ENCODE measurements around the gene RASIP1.
"Not testable (repeated sequence)": the region's sequence is repeated elsewhere in the genome, so short reads cannot be mapped to it uniquely, and the experiment has no call there.

RASIP1 gene

DNA sequence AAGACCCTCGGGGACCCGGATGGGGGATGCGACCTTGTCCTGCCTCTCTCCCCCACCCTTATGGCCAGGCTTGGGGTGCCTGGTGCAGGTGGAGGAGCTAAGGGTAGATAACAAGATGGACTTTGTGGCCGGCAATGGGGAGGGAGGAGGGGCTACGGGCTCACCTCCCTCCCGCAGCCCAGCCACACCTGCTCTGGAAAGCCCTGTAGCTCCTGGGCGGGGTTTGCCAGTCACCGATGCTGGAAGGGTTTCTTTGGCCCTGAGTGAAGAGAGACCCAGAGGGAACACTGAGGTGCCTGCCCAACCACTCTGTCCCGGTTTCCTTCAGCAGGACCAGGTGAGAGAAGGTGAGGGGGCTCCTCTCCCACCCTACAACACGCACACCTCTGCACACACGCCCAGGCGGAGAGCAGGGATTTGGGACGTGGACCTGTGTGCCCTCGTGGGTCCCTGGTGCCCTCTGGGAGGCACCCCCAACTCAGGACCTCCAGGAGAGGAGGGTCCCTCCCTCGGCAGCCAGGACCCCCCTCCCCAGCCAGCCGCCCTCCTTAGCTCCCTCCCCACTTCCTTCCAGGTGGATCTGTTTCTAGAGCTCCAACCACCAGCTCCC lies 44.6 kb downstream of the RASIP1 start, which contains the start of gene FUT2:
TSS of gene FUT2 (plus strand) at position 229 of the 610 bp plus-strand sequence. CDS start 6,986 bp downstream, outside the sequence.
- H3K9ac ChIP-seq (ENCODE audit: low read depth, low read length), result no peak within 1 kb of the TSS
- H3K9me3 ChIP-seq (replicated peaks; ENCODE audit: low read length), result no peaks in the 10 kb centered on the region
- peak within 1 kb of the TSS; percentile 45 for H3K4me2 ChIP-seq (ENCODE audit: low read length)
- peaks cover 17% of the 10 kb centered on the region for H3K4me1 ChIP-seq (ENCODE audit: control insufficient read depth, insufficient read depth, low read length)
- peaks cover 13% of the 10 kb centered on the region for H3K27me3 ChIP-seq (ENCODE audit: control insufficient read depth, insufficient read depth, low read length)
- no peak within 1 kb of the TSS for H3K4me3 ChIP-seq (ENCODE audit: low read length)
- H3K36me3 ChIP-seq (ENCODE audit: insufficient read depth, low read length), result no peaks in the 10 kb centered on the region

GRCh38 chr19:48693629-48694028 lies 46.8 kb downstream of the RASIP1 start:
- not testable (repeated sequence) for H3K4me3 ChIP-seq (ENCODE audit: low read length); H3K36me3 ChIP-seq (ENCODE audit: insufficient read depth, low read length); H3K9ac ChIP-seq (ENCODE audit: low read depth, low read length); H3K4me2 ChIP-seq (ENCODE audit: low read length); H3K9me3 ChIP-seq (replicated peaks; ENCODE audit: low read length)
- Histone ChIP-seq H3K27me3 (ENCODE audit: control insufficient read depth, insufficient read depth, low read length) (peaks cover 13% of the 10 kb centered on the region), H3K4me1 (ENCODE audit: control insufficient read depth, insufficient read depth, low read length) (peaks cover 13% of the 10 kb centered on the region)

- Histone ChIP-seq H3K4me2 (ENCODE audit: low read length) (no peak overlapping the region), H3K4me3 (ENCODE audit: low read length) (no peak overlapping the region), H3K27me3 (ENCODE audit: control insufficient read depth, insufficient read depth, low read length) (no peaks in the 10 kb centered on the region), H3K36me3 (ENCODE audit: insufficient read depth, low read length) (no peaks in the 10 kb centered on the region), H3K9ac (ENCODE audit: low read depth, low read length) (no peak overlapping the region), H3K4me1 (ENCODE audit: control insufficient read depth, insufficient read depth, low read length) (no peaks in the 10 kb centered on the region), H3K9me3 (replicated peaks; ENCODE audit: low read length) (no peaks in the 10 kb centered on the region)
These were observed 51.0 kb downstream of the RASIP1 start for GRCh38 chr19:48689449-48689848.

- H3K9ac ChIP-seq (ENCODE audit: low read depth, low read length), result no peak overlapping the region
- no peaks in the 10 kb centered on the region for H3K9me3 ChIP-seq (replicated peaks; ENCODE audit: low read length)
- H3K4me1 ChIP-seq (ENCODE audit: control insufficient read depth, insufficient read depth, low read length), result no peaks in the 10 kb centered on the region
- no peaks in the 10 kb centered on the region for H3K36me3 ChIP-seq (ENCODE audit: insufficient read depth, low read length)
- H3K4me3 ChIP-seq (ENCODE audit: low read length), result no peak overlapping the region
- no peak overlapping the region for H3K4me2 ChIP-seq (ENCODE audit: low read length)
- no peaks in the 10 kb centered on the region for H3K27me3 ChIP-seq (ENCODE audit: control insufficient read depth, insufficient read depth, low read length)
These were observed 52.6 kb downstream of the RASIP1 start for GRCh38 chr19:48687776-48688175.

- H3K9me3 ChIP-seq (replicated peaks; ENCODE audit: low read length); H3K4me2 ChIP-seq (ENCODE audit: low read length); H3K9ac ChIP-seq (ENCODE audit: low read depth, low read length); H3K27me3 ChIP-seq (ENCODE audit: control insufficient read depth, insufficient read depth, low read length); H3K4me3 ChIP-seq (ENCODE audit: low read length); H3K36me3 ChIP-seq (ENCODE audit: insufficient read depth, low read length); H3K4me1 ChIP-seq (ENCODE audit: control insufficient read depth, insufficient read depth, low read length): not testable (repeated sequence)
These were observed 53.8 kb downstream of the RASIP1 start for GRCh38 chr19:48686637-48687036.

GRCh38 chr19:48686088-48686487 lies 54.3 kb downstream of the RASIP1 start:
- no peak overlapping the region for H3K4me2 ChIP-seq (ENCODE audit: low read length)

GRCh38 chr19:48685583-48685982 lies 54.8 kb downstream of the RASIP1 start:
- no peaks in the 10 kb centered on the region for H3K9me3 ChIP-seq (replicated peaks; ENCODE audit: low read length)
- no peak overlapping the region for H3K4me2 ChIP-seq (ENCODE audit: low read length)
- H3K4me1 ChIP-seq (ENCODE audit: control insufficient read depth, insufficient read depth, low read length), result peaks cover 10% of the 10 kb centered on the region
- no peak overlapping the region for H3K9ac ChIP-seq (ENCODE audit: low read depth, low read length)
- H3K27me3 ChIP-seq (ENCODE audit: control insufficient read depth, insufficient read depth, low read length), result no peaks in the 10 kb centered on the region
- H3K4me3 ChIP-seq (ENCODE audit: low read length), result no peak overlapping the region
- no peaks in the 10 kb centered on the region for H3K36me3 ChIP-seq (ENCODE audit: insufficient read depth, low read length)

More at GRCh38 chr19:48686088-48686487, 54.3 kb downstream of the RASIP1 start:
- H3K4me1 ChIP-seq (ENCODE audit: control insufficient read depth, insufficient read depth, low read length), result peaks cover 5% of the 10 kb centered on the region
- no peak overlapping the region for H3K4me3 ChIP-seq (ENCODE audit: low read length)
- no peak overlapping the region for H3K9ac ChIP-seq (ENCODE audit: low read depth, low read length)
- no peaks in the 10 kb centered on the region for H3K27me3 ChIP-seq (ENCODE audit: control insufficient read depth, insufficient read depth, low read length)
- H3K9me3 ChIP-seq (replicated peaks; ENCODE audit: low read length), result no peaks in the 10 kb centered on the region
- no peaks in the 10 kb centered on the region for H3K36me3 ChIP-seq (ENCODE audit: insufficient read depth, low read length)

DNA sequence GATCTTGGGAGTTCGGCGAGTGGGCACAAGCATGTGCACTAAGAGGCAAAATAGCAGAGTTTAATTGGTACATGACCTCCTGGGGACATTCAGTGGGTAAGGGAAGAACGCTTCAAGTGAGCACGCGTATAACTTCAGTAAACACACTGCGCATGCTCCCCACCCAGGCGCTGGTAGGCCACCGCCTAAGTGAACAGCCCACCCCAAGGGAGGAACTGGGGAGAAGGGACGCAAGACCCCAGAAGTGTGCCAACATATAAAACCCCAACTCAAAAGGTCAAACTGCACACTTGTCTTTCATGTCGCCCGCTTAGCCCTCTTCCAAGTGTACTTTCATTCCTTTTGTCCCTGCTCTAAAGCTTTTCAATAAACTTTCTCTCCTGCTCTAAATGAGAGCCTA lies 57.1 kb downstream of the RASIP1 start:
- H3K4me3 ChIP-seq (ENCODE audit: low read length), result no peak overlapping the region
- no peaks in the 10 kb centered on the region for H3K36me3 ChIP-seq (ENCODE audit: insufficient read depth, low read length)
- no peak overlapping the region for H3K9ac ChIP-seq (ENCODE audit: low read depth, low read length)
- no peaks in the 10 kb centered on the region for H3K27me3 ChIP-seq (ENCODE audit: control insufficient read depth, insufficient read depth, low read length)
- no peaks in the 10 kb centered on the region for H3K9me3 ChIP-seq (replicated peaks; ENCODE audit: low read length)
- H3K4me2 ChIP-seq (ENCODE audit: low read length), result peak overlapping the region; percentile 37
- peaks cover 12% of the 10 kb centered on the region for H3K4me1 ChIP-seq (ENCODE audit: control insufficient read depth, insufficient read depth, low read length)

- Histone ChIP-seq H3K4me3 (ENCODE audit: low read length) (no peak overlapping the region), H3K36me3 (ENCODE audit: insufficient read depth, low read length) (no peaks in the 10 kb centered on the region), H3K9me3 (replicated peaks; ENCODE audit: low read length) (no peaks in the 10 kb centered on the region), H3K4me2 (ENCODE audit: low read length) (no peak overlapping the region), H3K9ac (ENCODE audit: low read depth, low read length) (no peak overlapping the region), H3K4me1 (ENCODE audit: control insufficient read depth, insufficient read depth, low read length) (peaks cover 12% of the 10 kb centered on the region), H3K27me3 (ENCODE audit: control insufficient read depth, insufficient read depth, low read length) (peaks cover 4% of the 10 kb centered on the region)
These were observed 59.3 kb downstream of the RASIP1 start for GRCh38 chr19:48681127-48681470.

GRCh38 chr19:48680436-48681126 lies 59.8 kb downstream of the RASIP1 start:
- peaks cover 4% of the 10 kb centered on the region for H3K27me3 ChIP-seq (ENCODE audit: control insufficient read depth, insufficient read depth, low read length)
- H3K36me3 ChIP-seq (ENCODE audit: insufficient read depth, low read length), result no peaks in the 10 kb centered on the region
- no peak overlapping the region for H3K9ac ChIP-seq (ENCODE audit: low read depth, low read length)
- H3K4me2 ChIP-seq (ENCODE audit: low read length), result no peak overlapping the region
- H3K9me3 ChIP-seq (replicated peaks; ENCODE audit: low read length), result no peaks in the 10 kb centered on the region
- no peak overlapping the region for H3K4me3 ChIP-seq (ENCODE audit: low read length)
- H3K4me1 ChIP-seq (ENCODE audit: control insufficient read depth, insufficient read depth, low read length), result peaks cover 12% of the 10 kb centered on the region

DNA sequence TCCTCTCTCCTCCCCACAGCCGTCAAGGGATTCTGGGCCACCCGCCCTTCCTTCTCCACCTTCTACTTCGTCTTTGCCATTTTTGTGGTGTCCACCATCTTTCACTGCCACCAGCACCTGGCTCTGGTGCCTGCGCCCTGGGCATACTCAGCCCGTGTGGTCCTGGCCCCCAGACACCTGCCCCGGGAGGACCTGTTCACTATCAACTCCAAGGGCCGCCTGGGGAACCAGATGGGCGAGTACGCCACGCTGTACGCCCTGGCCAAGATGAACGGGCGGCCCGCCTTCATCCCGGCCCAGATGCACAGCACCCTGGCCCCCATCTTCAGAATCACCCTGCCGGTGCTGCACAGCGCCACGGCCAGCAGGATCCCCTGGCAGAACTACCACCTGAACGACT lies 60.4 kb downstream of the RASIP1 start:
- H3K4me2 ChIP-seq (ENCODE audit: low read length); H3K4me3 ChIP-seq (ENCODE audit: low read length); H3K9ac ChIP-seq (ENCODE audit: low read depth, low read length); H3K27me3 ChIP-seq (ENCODE audit: control insufficient read depth, insufficient read depth, low read length); H3K36me3 ChIP-seq (ENCODE audit: insufficient read depth, low read length); H3K9me3 ChIP-seq (replicated peaks; ENCODE audit: low read length): not testable (repeated sequence)
- peaks cover 15% of the 10 kb centered on the region for H3K4me1 ChIP-seq (ENCODE audit: control insufficient read depth, insufficient read depth, low read length)

DNA sequence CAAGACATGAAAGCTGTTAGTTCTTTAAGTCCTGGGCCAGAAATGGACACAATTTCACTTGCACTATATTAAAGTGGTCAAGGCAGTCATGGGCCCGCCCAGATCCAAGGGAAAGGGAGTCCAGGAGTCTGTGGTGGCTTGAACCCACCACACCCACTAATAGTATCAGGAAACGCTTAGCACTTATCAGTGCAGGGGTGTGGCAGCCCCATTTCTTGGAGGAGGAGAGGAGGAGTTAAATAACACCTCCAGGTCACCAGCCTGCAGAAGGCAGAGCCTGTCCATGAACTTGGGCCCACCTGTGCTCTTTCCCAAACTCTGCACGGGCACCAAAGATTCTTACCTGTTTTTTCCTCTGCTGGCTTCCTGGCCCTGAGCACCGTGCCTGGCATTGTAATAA lies 62.2 kb downstream of the RASIP1 start:
- H3K9ac ChIP-seq (ENCODE audit: low read depth, low read length), result no peak overlapping the region
- H3K9me3 ChIP-seq (replicated peaks; ENCODE audit: low read length), result no peaks in the 10 kb centered on the region
- peaks cover 4% of the 10 kb centered on the region for H3K27me3 ChIP-seq (ENCODE audit: control insufficient read depth, insufficient read depth, low read length)
- H3K4me1 ChIP-seq (ENCODE audit: control insufficient read depth, insufficient read depth, low read length), result peaks cover 15% of the 10 kb centered on the region
- no peak overlapping the region for H3K4me2 ChIP-seq (ENCODE audit: low read length)
- H3K4me3 ChIP-seq (ENCODE audit: low read length), result no peak overlapping the region
- no peaks in the 10 kb centered on the region for H3K36me3 ChIP-seq (ENCODE audit: insufficient read depth, low read length)
